A549 (cell line): ENCODE measurements around the gene KDM4E. TPM values are rescaled to one million over a fixed set of nuclear protein-coding genes. Genes with fewer than 3 reads are reported as not detected.
"Not testable (repeated sequence)": the region's sequence is repeated elsewhere in the genome, so short reads cannot be mapped to it uniquely, and the experiment has no call there.

ENCODE experiments used
- ATAC-seq, 2 experiments: fragments of 200-7000 bp in 1 of 2; fragments of >200 bp in 1 of 2; cut with Nextera tagmentation in 1 of 2; cut with Tn5 transposase in 1 of 2; 3 replicates each; pipeline versions ENCODE4 v1.8.0 to v1.9.1; 2018 to 2020; ENCODE audit warnings: mild to moderate bottlenecking in 1 of 2, moderate library complexity in 1 of 2
- CTCF ChIA-PET: fragments of 300-600 bp; sonication (Branson Sonifier 250); formaldehyde crosslinking; extraction: SDS; loops from one replicate; lab custom pipeline; 2021; ENCODE audit warnings: antibody characterized with exemption, inconsistent platforms; lab: Yijun Ruan, JAX
- POLR2A ChIA-PET: fragments of 350-600 bp; formaldehyde crosslinking; extraction: SDS; loops from one replicate; lab custom pipeline; 2021; ENCODE audit warnings: antibody characterized with exemption, inconsistent platforms; lab: Yijun Ruan, JAX
- DNase-seq, 2 experiments: peaks; one replicate each; pipeline versions ENCODE4 v3.0.0 to v3.0.0-alpha.2; 2011 to 2016; ENCODE audit warnings: low read depth in 1 of 2, low spot score in 1 of 2
- FAIRE-seq: peaks from 2 replicates; lab custom pipeline; 2011; peaks lifted over from hg19 to GRCh38; lab: Jason Lieb, UNC
- H3K27ac ChIP-seq, 2 experiments: fragments of >200 bp; sonication (Bioruptor Twin); formaldehyde crosslinking; 3 replicates each; pipeline ENCODE4 v1.5.1; 2016 to 2017
- H3K4me1 ChIP-seq: fragments of >200 bp; sonication (Bioruptor Twin); formaldehyde crosslinking; 3 replicates; pipeline ENCODE4 v1.6.1; 2016
- H3K4me2 ChIP-seq: fragments of >200 bp; sonication (Bioruptor Twin); formaldehyde crosslinking; 3 replicates; pipeline ENCODE4 v1.6.1; 2016
- H3K4me3 ChIP-seq: fragments of >200 bp; sonication (Bioruptor Twin); formaldehyde crosslinking; 3 replicates; pipeline ENCODE4 v1.5.1; 2016
- H3K9me3 ChIP-seq: fragments of >200 bp; sonication (Bioruptor Twin); formaldehyde crosslinking; 3 replicates; pipeline ENCODE4 v1.6.1; 2016
- BHLHE40 ChIP-seq: IDR thresholded peaks from 2 replicates; pipeline ENCODE4 v1.6.1; 2012; ENCODE audit warnings: low read depth, low read length, inconsistent platforms
- CBX8 ChIP-seq: fragments of 200-600 bp; sonication (generic); IDR thresholded peaks from 2 replicates; pipeline ENCODE4 v1.6.1; 2016
- CEBPB ChIP-seq, 2 experiments: fragments of >200 bp in 1 of 2; sonication (Bioruptor Twin) in 1 of 2; formaldehyde crosslinking in 1 of 2; IDR thresholded peaks; 2 replicates each; pipeline ENCODE4 v1.6.1; 2012 to 2016
- CHD4 ChIP-seq: fragments of 200-600 bp; sonication (generic); IDR thresholded peaks from 2 replicates; pipeline ENCODE4 v1.6.1; 2016; ENCODE audit warnings: antibody characterized with exemption, mild to moderate bottlenecking, borderline replicate concordance
- GATA3 ChIP-seq: IDR thresholded peaks from 2 replicates; pipeline ENCODE4 v1.6.1; 2012; ENCODE audit warnings: borderline replicate concordance
- HDAC2 ChIP-seq: fragments of 200-600 bp; sonication (generic); IDR thresholded peaks from 2 replicates; pipeline ENCODE4 v1.6.1; 2016
- HOXB5 ChIP-seq: fragments of 250-450 bp; sonication (Bioruptor Pico); IDR thresholded peaks from 2 replicates; pipeline ENCODE4 v1.5.0; 2020; ENCODE audit warnings: mild to moderate bottlenecking, moderate library complexity
- JUN ChIP-seq, 2 experiments: fragments of >200 bp; sonication (Bioruptor Twin); formaldehyde crosslinking; IDR thresholded peaks; 2 replicates in 1 of 2; 3 replicates in 1 of 2; pipeline ENCODE4 v1.6.1; 2016 to 2017
- KDM5A ChIP-seq: fragments of 200-600 bp; sonication (generic); IDR thresholded peaks from 2 replicates; pipeline ENCODE4 v1.6.1; 2016; ENCODE audit warnings: antibody characterized with exemption, mild to moderate bottlenecking
- NR3C1 ChIP-seq: fragments of >200 bp; sonication (Bioruptor Twin); formaldehyde crosslinking; IDR thresholded peaks from 3 replicates; pipeline ENCODE4 v1.6.1; 2017
- SMC3 ChIP-seq: fragments of >200 bp; sonication (Bioruptor Twin); formaldehyde crosslinking; IDR thresholded peaks from 3 replicates; pipeline ENCODE4 v1.6.1; 2018; ENCODE audit warnings: inconsistent platforms
- ZNF302 ChIP-seq: fragments of 250-450 bp; sonication (Bioruptor Pico); IDR thresholded peaks from 2 replicates; pipeline ENCODE4 v1.9.0; 2021; ENCODE audit warnings: inconsistent platforms, mild to moderate bottlenecking, moderate library complexity
- WGBS: methylation state at CpG from one replicate; pipeline ENCODE4 v1.1.6; 2017; ENCODE audit errors: missing lambda C conversion rate; 5-methylcytosine and 5-hydroxymethylcytosine counted together
- polyA plus RNA-seq, 4 experiments: library from polyadenylated mRNA; depleted of rRNA in 3 of 4; stranded (reverse); fragments of >200 nt; fragmentation: RNase III in 1 of 4; extraction: RNeasy Plus Mini Kit Qiagen cat#74134 plus additional on column Dnase treatment in 1 of 4; gene quantifications; 2 replicates in 3 of 4; 3 replicates in 1 of 4; pipeline ENCODE4 v1.2.3, GENCODE V29; 2011 to 2017
- TF ChIP-seq, protein P1 (sequence below): IDR thresholded peaks from 2 replicates; pipeline ENCODE4 v1.6.1; 2012
- TF ChIP-seq, protein P2 (sequence below): fragments of >200 bp; sonication (Bioruptor Twin); formaldehyde crosslinking; IDR thresholded peaks from 2 replicates; pipeline ENCODE4 v1.6.1; 2016
- TF ChIP-seq, protein P3 (sequence below): fragments of 200-600 bp; sonication (generic); IDR thresholded peaks from 2 replicates; pipeline ENCODE4 v1.6.1; 2016; ENCODE audit warnings: antibody characterized with exemption, mild to moderate bottlenecking, moderate library complexity
- TF ChIP-seq, protein P4 (sequence below): fragments of >200 bp; sonication (Bioruptor Twin); formaldehyde crosslinking; IDR thresholded peaks from 3 replicates; pipeline ENCODE4 v1.6.1; 2016
- TF ChIP-seq, protein P5 (sequence below): fragments of 250-450 bp; sonication (Bioruptor Pico); IDR thresholded peaks from 2 replicates; pipeline ENCODE4 v1.5.0; 2020; ENCODE audit warnings: low read depth, mild to moderate bottlenecking, moderate library complexity
- TF ChIP-seq, protein P6 (sequence below): IDR thresholded peaks from 2 replicates; pipeline ENCODE4 v1.6.1; 2012

The KDM4E gene
- polyA plus RNA-seq, 2 of the 4 experiments (the other 2 are of a cell fraction): not detected

DNA sequence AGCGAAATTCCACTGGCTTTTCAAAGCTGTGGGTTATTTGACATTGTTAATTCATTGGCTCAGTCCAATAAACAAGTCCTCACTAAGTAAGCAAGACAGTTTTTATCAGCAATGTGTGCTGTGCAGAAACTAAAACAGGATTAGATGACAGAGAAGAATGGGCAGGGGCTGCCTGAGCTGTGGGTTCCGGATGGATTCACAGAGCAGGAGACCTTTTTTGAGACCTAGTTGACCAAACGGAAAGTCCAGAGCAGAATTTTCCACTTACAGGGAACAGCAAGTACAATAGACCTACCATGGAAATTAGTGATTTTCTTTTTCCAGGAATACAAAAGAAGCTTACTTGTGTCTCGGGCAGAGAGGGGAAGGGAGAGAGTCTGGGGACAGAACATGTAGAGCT is 19.0 kb downstream of the KDM4E start (continued):
- TF ChIP-seq, protein P1, sequence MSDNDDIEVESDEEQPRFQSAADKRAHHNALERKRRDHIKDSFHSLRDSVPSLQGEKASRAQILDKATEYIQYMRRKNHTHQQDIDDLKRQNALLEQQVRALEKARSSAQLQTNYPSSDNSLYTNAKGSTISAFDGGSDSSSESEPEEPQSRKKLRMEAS: no peak
- no peak for TF ChIP-seq CBX8

DNA sequence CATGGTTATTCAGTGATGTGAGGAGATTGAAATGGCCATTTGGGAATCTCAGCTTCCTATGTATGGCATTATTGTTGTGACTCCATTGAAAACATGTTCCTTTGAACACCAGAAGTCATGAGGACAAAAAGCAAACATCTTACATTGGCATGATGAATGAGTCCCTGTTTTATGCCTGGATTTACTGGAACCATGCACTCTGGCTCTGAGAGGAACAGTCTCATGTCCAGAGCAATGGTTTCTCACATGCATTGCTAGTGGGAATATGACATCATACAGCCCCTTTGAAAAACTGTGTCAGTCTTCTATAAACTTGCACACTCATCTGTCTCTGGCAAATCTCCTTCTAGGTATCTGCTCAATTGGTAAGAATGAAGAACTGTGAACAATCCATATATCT is 20.8 kb downstream of the KDM4E start:
- Histone ChIP-seq H3K4me2 (no peak overlapping the region), H3K27ac (no peak overlapping the region)
- FAIRE-seq: no peak
- TF ChIP-seq, protein P1: no peak
- TF ChIP-seq HDAC2 (no peak), GATA3 (no peak), JUN (IDR thresholded peaks at IDR 0.05) (no peak), SMC3 (no peak), NR3C1 (no peak), CHD4 (no peak), BHLHE40 (no peak), KDM5A (no peak), HOXB5 (CRISPR knock-in tag) (no peak), ZNF302 (CRISPR knock-in tag) (no peak), CEBPB (IDR thresholded peaks at IDR 0.05) (no peak)
- TF ChIP-seq, protein P2, sequence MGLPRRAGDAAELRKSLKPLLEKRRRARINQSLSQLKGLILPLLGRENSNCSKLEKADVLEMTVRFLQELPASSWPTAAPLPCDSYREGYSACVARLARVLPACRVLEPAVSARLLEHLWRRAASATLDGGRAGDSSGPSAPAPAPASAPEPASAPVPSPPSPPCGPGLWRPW: no peak
- TF ChIP-seq, protein P3, sequence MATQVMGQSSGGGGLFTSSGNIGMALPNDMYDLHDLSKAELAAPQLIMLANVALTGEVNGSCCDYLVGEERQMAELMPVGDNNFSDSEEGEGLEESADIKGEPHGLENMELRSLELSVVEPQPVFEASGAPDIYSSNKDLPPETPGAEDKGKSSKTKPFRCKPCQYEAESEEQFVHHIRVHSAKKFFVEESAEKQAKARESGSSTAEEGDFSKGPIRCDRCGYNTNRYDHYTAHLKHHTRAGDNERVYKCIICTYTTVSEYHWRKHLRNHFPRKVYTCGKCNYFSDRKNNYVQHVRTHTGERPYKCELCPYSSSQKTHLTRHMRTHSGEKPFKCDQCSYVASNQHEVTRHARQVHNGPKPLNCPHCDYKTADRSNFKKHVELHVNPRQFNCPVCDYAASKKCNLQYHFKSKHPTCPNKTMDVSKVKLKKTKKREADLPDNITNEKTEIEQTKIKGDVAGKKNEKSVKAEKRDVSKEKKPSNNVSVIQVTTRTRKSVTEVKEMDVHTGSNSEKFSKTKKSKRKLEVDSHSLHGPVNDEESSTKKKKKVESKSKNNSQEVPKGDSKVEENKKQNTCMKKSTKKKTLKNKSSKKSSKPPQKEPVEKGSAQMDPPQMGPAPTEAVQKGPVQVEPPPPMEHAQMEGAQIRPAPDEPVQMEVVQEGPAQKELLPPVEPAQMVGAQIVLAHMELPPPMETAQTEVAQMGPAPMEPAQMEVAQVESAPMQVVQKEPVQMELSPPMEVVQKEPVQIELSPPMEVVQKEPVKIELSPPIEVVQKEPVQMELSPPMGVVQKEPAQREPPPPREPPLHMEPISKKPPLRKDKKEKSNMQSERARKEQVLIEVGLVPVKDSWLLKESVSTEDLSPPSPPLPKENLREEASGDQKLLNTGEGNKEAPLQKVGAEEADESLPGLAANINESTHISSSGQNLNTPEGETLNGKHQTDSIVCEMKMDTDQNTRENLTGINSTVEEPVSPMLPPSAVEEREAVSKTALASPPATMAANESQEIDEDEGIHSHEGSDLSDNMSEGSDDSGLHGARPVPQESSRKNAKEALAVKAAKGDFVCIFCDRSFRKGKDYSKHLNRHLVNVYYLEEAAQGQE: no peak
- TF ChIP-seq, protein P4, sequence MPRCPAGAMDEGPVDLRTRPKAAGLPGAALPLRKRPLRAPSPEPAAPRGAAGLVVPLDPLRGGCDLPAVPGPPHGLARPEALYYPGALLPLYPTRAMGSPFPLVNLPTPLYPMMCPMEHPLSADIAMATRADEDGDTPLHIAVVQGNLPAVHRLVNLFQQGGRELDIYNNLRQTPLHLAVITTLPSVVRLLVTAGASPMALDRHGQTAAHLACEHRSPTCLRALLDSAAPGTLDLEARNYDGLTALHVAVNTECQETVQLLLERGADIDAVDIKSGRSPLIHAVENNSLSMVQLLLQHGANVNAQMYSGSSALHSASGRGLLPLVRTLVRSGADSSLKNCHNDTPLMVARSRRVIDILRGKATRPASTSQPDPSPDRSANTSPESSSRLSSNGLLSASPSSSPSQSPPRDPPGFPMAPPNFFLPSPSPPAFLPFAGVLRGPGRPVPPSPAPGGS: no peak
- TF ChIP-seq, protein P5, sequence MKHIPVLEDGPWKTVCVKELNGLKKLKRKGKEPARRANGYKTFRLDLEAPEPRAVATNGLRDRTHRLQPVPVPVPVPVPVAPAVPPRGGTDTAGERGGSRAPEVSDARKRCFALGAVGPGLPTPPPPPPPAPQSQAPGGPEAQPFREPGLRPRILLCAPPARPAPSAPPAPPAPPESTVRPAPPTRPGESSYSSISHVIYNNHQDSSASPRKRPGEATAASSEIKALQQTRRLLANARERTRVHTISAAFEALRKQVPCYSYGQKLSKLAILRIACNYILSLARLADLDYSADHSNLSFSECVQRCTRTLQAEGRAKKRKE (CRISPR knock-in tag): no peak
- TF ChIP-seq, protein P6, sequence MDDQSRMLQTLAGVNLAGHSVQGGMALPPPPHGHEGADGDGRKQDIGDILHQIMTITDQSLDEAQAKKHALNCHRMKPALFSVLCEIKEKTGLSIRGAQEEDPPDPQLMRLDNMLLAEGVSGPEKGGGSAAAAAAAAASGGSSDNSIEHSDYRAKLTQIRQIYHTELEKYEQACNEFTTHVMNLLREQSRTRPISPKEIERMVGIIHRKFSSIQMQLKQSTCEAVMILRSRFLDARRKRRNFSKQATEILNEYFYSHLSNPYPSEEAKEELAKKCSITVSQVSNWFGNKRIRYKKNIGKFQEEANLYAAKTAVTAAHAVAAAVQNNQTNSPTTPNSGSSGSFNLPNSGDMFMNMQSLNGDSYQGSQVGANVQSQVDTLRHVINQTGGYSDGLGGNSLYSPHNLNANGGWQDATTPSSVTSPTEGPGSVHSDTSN: no peak
- TF ChIP-seq, all 56 proteins: peak for 0
- Histone ChIP-seq H3K4me1 (no peaks in the 10 kb centered on the region), H3K9me3 (no peaks in the 10 kb centered on the region), H3K4me3 (no peak overlapping the region)
- ChIA-PET POLR2A (no interaction called here), CTCF (no interaction called here)
- ATAC-seq (no peak), DNase-seq (no peak)

DNA sequence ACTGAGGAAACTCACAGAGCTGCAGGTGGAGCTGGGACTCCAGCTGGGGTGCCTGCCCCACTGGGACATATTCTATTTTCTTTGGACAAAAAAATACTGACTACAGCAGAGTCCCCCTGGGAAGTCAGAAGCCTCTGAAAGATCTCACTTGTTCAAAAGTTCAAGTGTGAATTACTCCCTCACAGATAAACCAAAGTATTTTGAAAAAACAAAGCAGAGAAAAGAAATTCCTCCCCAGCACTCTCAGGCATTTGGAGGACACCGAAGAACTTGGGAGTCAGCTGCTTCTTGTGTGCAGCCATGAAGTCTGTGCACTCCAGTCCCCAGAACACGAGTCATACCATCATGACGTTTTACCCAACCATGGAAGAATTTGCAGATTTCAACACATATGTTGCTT is 24.1 kb downstream of the KDM4E start, which contains the start of gene KDM4F:
Gene KDM4F, plus strand, starts transcription at position 301 of the 400 bp plus-strand sequence.
- H3K4me2 ChIP-seq, ATAC-seq, DNase-seq, CTCF ChIA-PET, H3K27ac ChIP-seq, FAIRE-seq, H3K9me3 ChIP-seq, H3K4me3 ChIP-seq, H3K4me1 ChIP-seq, POLR2A ChIA-PET: not testable (repeated sequence)
- 0% methylated on average over 1 of the region's 3 CpGs for WGBS
